Bronchial epithelial cell (primary cell): ENCODE results near the gene TRMO. TPM values are rescaled to one million over a fixed set of nuclear protein-coding genes. Genes with fewer than 3 reads are reported as not detected.

Source experiments
- DNase-seq: peaks from one replicate; pipeline ENCODE4 v3.0.0-alpha.2; 2010; ENCODE audit warnings: low read depth
- FAIRE-seq: peaks from 2 replicates; lab custom pipeline; 2011; peaks lifted over from hg19 to GRCh38; lab: Jason Lieb, UNC
- H3K27me3 ChIP-seq: 2 replicates; pipeline ENCODE4 v1.5.1; 2011; ENCODE audit warnings: low read length; ENCODE audit not compliant: control insufficient read depth, insufficient read depth
- H3K36me3 ChIP-seq: 2 replicates; pipeline ENCODE4 v1.5.1; 2011; ENCODE audit warnings: low read length; ENCODE audit not compliant: control insufficient read depth, insufficient read depth
- H3K4me3 ChIP-seq: 2 replicates; pipeline ENCODE4 v1.5.1; 2011; ENCODE audit warnings: mild to moderate bottlenecking, low read depth, low read length, control low read depth
- total RNA-seq: library from RNA; depleted of rRNA; stranded (reverse); fragments of >200 nt; gene quantifications from 2 replicates; pipeline ENCODE4 v1.2.1, GENCODE V29; 2014
- TF ChIP-seq, protein P1 (sequence below): IDR thresholded peaks from 2 replicates; pipeline ENCODE4 v1.5.1; 2011; ENCODE audit warnings: mild to moderate bottlenecking, moderate library complexity, low read length, control low read depth, inconsistent platforms; ENCODE audit not compliant: insufficient read depth, severe bottlenecking

The TRMO gene
- total RNA-seq, 1 donor from 2014 or later = 25.0 TPM

DNA sequence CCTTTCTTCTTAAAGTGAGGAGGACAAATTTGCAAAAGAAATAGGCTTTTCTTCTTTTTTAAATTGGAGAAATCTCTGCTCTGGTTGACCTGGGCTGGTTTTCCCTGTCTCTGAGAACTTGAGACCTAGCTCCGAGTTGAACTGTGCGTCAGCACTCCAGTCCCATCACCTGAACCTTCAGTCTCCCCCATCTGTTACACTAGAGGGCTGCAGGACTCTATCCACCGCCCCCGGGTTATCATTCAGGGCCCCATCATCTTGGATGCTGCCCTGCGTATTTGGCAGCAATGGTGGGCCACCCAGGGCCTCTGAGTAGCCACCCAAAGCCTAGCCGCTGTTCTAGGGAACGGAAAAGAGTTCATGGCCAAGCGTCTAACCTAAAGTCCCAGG is 66.8 kb downstream of the TRMO start:
- H3K27me3 ChIP-seq = peaks cover 44% of the 10 kb centered on the region

DNA sequence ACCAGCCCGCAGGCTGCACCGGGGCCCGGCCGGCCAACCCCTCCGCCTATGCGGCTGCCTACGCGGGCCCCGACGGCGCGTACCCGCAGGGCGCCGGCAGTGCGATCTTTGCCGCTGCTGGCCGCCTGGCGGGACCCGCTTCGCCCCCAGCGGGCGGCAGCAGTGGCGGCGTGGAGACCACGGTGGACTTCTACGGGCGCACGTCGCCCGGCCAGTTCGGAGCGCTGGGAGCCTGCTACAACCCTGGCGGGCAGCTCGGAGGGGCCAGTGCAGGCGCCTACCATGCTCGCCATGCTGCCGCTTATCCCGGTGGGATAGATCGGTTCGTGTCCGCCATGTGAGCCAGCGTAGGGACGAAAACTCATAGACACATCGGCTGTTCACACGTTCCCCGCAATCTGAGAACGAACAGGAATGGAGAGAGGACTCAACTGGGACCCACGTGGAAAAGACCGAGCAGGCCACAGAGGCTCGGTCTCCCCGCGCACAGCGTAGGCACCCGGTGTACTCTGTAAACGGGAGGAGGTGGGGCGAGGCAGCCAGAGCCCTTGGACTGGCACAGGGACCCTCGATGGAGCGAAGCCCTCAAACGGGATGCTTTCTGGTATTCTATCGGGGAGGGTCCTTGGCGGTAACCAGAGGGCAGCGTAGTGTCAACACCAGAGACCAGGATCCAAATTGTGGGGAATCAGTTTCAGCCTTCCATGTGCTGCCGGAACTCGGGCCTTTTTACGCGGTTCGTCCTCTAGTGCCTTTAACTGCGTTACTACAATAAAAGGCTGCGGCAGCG is 67.4 kb downstream of the TRMO start:
- Histone ChIP-seq H3K36me3 (no peaks in the 10 kb centered on the region), H3K27me3 (peaks cover 44% of the 10 kb centered on the region), H3K4me3 (no peak overlapping the region)
- TF ChIP-seq, protein P1, sequence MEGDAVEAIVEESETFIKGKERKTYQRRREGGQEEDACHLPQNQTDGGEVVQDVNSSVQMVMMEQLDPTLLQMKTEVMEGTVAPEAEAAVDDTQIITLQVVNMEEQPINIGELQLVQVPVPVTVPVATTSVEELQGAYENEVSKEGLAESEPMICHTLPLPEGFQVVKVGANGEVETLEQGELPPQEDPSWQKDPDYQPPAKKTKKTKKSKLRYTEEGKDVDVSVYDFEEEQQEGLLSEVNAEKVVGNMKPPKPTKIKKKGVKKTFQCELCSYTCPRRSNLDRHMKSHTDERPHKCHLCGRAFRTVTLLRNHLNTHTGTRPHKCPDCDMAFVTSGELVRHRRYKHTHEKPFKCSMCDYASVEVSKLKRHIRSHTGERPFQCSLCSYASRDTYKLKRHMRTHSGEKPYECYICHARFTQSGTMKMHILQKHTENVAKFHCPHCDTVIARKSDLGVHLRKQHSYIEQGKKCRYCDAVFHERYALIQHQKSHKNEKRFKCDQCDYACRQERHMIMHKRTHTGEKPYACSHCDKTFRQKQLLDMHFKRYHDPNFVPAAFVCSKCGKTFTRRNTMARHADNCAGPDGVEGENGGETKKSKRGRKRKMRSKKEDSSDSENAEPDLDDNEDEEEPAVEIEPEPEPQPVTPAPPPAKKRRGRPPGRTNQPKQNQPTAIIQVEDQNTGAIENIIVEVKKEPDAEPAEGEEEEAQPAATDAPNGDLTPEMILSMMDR = no peak
- no peak for FAIRE-seq
- no peak for DNase-seq

More for the DNA sequence above, 66.8 kb downstream of the TRMO start:
- H3K36me3 ChIP-seq = no peaks in the 10 kb centered on the region
- DNase-seq (no peak), FAIRE-seq (peak; percentile 43)
- TF ChIP-seq, protein P1 = no peak
- H3K4me3 ChIP-seq = no peak overlapping the region

Other genes starting within 250 kb of the TRMO start
- gene XPA, start 225.2 kb downstream of the TRMO start, total RNA-seq = 4.2 and 7.8 TPM in 2 replicates
- gene FOXE1, start 69.3 kb downstream of the TRMO start, total RNA-seq = 1.1 and 2.6 TPM in 2 replicates
- not detected in 2 replicates for gene HEMGN, start 15.7 kb upstream of the TRMO start, total RNA-seq
- 7.1 and 12.5 TPM in 2 replicates for gene ANP32B, start 60.8 kb upstream of the TRMO start, total RNA-seq
- gene NANS, start 134.2 kb upstream of the TRMO start, total RNA-seq = 98.8 and 118 TPM in 2 replicates
- gene TRIM14, start 196.7 kb upstream of the TRMO start, total RNA-seq = 1.8 and 5.8 TPM in 2 replicates